ENCODE measurements around the gene CD58. TPM values are rescaled to one million over a fixed set of nuclear protein-coding genes. Genes with fewer than 3 reads are reported as not detected.

CD58 gene
- total and polyA plus RNA-seq, 9 of the 15 experiments (the other 6 are each of a cell fraction or from before 2014, with no cell fraction given), result 18.1 to 113 (median 37.4) TPM

DNA sequence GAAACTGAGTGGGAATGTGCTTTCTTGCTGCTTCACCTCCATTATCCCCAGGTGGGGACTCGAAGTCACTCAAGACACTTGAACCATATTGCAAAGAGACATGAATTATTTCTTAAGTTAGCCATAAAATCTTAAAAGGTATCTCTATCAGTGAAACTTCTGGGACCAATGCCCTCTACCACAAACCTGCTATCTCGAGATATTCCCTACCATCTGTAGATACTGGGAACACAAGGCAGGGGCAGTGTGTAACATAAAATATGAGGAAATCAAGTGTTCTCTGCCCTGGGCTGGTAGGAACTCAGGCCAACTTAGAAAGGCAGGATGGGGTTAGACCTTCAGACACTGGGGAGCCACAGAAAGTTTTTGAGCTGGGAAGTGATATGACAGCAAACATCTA lies 1.3 kb upstream of the CD58 start:
- Histone ChIP-seq H3K9ac (ENCODE audit: insufficient read depth in 1 of 2, low read depth in 2 of 2, low read length in 2 of 2) (peak overlapping the region; percentile 93 to 97; a peak in 2 of 4 replicates), H2AFZ (ENCODE audit: low read depth, low read length) (peak overlapping the region; percentile 5; the same call in 1 of the 2 replicates), H3K27ac (ENCODE audit: extremely low read depth, low read depth, low read length) (no peak overlapping the region; the same call in 1 of the 3 replicates), H3K36me3 (ENCODE audit: control insufficient read depth, insufficient read depth, low read length) (peaks cover 2% of the 10 kb centered on the region; the same call in 1 of the 3 replicates), H4K20me1 (replicated peaks; ENCODE audit: control insufficient read depth, insufficient read depth, low read length) (peaks cover 18% of the 10 kb centered on the region; the same call in 1 of the 2 replicates), H3K9me1 (ENCODE audit: control insufficient read depth, insufficient read depth, low read length) (no peaks in the 10 kb centered on the region), H3K79me2 (ENCODE audit: control insufficient read depth, insufficient read depth, low read length) (peaks cover 39% of the 10 kb centered on the region), H3K4me3 (no peak overlapping the region), H3K4me1 (replicated peaks in 1 of 2; ENCODE audit: control insufficient read depth in 2 of 2, insufficient read depth in 2 of 2, low read length in 2 of 2) (peaks cover 45 to 50% of the 10 kb centered on the region in 2 experiments), H3K4me2 (ENCODE audit: insufficient read depth, low read length) (peak overlapping the region; percentile 92), H3K27me3 (ENCODE audit: control insufficient read depth in 2 of 2, insufficient read depth in 2 of 2, low read length in 2 of 2) (no peaks in the 10 kb centered on the region), H3K9me3 (replicated peaks; ENCODE audit: control insufficient read depth, insufficient read depth, low read depth, low read length) (no peaks in the 10 kb centered on the region)
- DNase-seq (ENCODE audit: extremely low read depth in 1 of 4, low spot score in 3 of 4) (peak in 2 of 4 experiments; percentile 15 to 30), FAIRE-seq (peak; percentile 19), ATAC-seq (no peak)
- BruUV-seq (replicated peaks), result no TSS peak
- WGBS (ENCODE audit: insufficient coverage, low coverage, missing lambda C conversion rate), result 21% methylated on average over 2 of the region's 2 CpGs
- intact Hi-C loops (cut with micrococcal nuclease), result loop anchor here (5.0 to 10.0 kb wide), 2 partner anchors 150 to 553 kb away; partner anchors contain the start of gene TRIM45
- in situ Hi-C loops (cut with MboI), result no loop called here
- POLR2A ChIA-PET, result interaction anchor here (0.9 to 1.3 kb wide), 4 partner anchors 30 to 343 kb away, joined by 3 read pairs; partner anchors contain the start of gene IGSF3
- CTCF ChIA-PET (ENCODE audit: low intra/inter-chr PET ratio), result interaction anchor here (0.6 kb wide), 1 partner anchor 331 kb away, joined by 3 read pairs; no protein-coding TSS in a partner anchor
- TF ChIP-seq CBFA2T2 (conservative IDR thresholded peaks at IDR 0.05) (0 out of 2 replicates have a peak, but pooled peaks have one; percentile 9), TCF3 (CRISPR knock-in tag; IDR thresholded peaks at IDR 0.05) (peak; percentile 60), ZNF212 (CRISPR knock-in tag; IDR thresholded peaks at IDR 0.05) (no peak), NR4A1 (CRISPR knock-in tag; IDR thresholded peaks at IDR 0.05) (no peak), NR4A1 (tag; IDR thresholded peaks at IDR 0.05) (no peak), POLR2H (tag; IDR thresholded peaks at IDR 0.05; ENCODE audit: low read depth) (no peak), ETV5 (CRISPR knock-in tag; IDR thresholded peaks at IDR 0.05; ENCODE audit: low read depth) (no peak), KDM4B (IDR thresholded peaks at IDR 0.05; ENCODE audit: borderline replicate concordance in 2 of 2, low read depth in 1 of 2) (no peak), RHOXF2B (CRISPR knock-in tag; conservative IDR thresholded peaks at IDR 0.05) (no peak), JUND (IDR thresholded peaks at IDR 0.05; ENCODE audit: borderline replicate concordance, low read depth, low read length) (no peak), JUND (tag; IDR thresholded peaks at IDR 0.05; ENCODE audit: borderline replicate concordance, low read depth, low read length) (no peak), ZNF644 (tag; IDR thresholded peaks at IDR 0.05; ENCODE audit: low read depth) (no peak), ZFP36 (IDR thresholded peaks at IDR 0.05; ENCODE audit: low read depth, low read length, partially characterized antibody) (no peak)
- TF ChIP-seq, protein P1, sequence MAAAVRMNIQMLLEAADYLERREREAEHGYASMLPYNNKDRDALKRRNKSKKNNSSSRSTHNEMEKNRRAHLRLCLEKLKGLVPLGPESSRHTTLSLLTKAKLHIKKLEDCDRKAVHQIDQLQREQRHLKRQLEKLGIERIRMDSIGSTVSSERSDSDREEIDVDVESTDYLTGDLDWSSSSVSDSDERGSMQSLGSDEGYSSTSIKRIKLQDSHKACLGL (CRISPR knock-in tag; IDR thresholded peaks at IDR 0.05; ENCODE audit: borderline replicate concordance, poor library complexity, severe bottlenecking), result no peak
- TF ChIP-seq, protein P2, sequence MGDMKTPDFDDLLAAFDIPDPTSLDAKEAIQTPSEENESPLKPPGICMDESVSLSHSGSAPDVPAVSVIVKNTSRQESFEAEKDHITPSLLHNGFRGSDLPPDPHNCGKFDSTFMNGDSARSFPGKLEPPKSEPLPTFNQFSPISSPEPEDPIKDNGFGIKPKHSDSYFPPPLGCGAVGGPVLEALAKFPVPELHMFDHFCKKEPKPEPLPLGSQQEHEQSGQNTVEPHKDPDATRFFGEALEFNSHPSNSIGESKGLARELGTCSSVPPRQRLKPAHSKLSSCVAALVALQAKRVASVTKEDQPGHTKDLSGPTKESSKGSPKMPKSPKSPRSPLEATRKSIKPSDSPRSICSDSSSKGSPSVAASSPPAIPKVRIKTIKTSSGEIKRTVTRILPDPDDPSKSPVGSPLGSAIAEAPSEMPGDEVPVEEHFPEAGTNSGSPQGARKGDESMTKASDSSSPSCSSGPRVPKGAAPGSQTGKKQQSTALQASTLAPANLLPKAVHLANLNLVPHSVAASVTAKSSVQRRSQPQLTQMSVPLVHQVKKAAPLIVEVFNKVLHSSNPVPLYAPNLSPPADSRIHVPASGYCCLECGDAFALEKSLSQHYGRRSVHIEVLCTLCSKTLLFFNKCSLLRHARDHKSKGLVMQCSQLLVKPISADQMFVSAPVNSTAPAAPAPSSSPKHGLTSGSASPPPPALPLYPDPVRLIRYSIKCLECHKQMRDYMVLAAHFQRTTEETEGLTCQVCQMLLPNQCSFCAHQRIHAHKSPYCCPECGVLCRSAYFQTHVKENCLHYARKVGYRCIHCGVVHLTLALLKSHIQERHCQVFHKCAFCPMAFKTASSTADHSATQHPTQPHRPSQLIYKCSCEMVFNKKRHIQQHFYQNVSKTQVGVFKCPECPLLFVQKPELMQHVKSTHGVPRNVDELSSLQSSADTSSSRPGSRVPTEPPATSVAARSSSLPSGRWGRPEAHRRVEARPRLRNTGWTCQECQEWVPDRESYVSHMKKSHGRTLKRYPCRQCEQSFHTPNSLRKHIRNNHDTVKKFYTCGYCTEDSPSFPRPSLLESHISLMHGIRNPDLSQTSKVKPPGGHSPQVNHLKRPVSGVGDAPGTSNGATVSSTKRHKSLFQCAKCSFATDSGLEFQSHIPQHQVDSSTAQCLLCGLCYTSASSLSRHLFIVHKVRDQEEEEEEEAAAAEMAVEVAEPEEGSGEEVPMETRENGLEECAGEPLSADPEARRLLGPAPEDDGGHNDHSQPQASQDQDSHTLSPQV (IDR thresholded peaks at IDR 0.05), result peak; percentile 42; the same call in 1 of the 2 replicates
- TF ChIP-seq, protein P3, sequence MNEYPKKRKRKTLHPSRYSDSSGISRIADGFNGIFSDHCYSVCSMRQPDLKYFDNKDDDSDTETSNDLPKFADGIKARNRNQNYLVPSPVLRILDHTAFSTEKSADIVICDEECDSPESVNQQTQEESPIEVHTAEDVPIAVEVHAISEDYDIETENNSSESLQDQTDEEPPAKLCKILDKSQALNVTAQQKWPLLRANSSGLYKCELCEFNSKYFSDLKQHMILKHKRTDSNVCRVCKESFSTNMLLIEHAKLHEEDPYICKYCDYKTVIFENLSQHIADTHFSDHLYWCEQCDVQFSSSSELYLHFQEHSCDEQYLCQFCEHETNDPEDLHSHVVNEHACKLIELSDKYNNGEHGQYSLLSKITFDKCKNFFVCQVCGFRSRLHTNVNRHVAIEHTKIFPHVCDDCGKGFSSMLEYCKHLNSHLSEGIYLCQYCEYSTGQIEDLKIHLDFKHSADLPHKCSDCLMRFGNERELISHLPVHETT (CRISPR knock-in tag; conservative IDR thresholded peaks at IDR 0.05 in 1 of 2, IDR thresholded peaks at IDR 0.05 in 1 of 2), result no peak
